A673 (cell line): ENCODE results near the gene APOBEC4.
A peak's percentile ranks its signal among the peaks of the same experiment; 100 is the strongest.

ENCODE experiments used
- EZH2 ChIP-seq: fragments of 200-600 bp; sonication (generic); IDR thresholded peaks from 2 replicates; pipeline ENCODE4 v1.6.1; 2017; ENCODE audit warnings: borderline replicate concordance, low read depth, mild to moderate bottlenecking, mixed read lengths, antibody characterized with exemption, low read length; ENCODE audit not compliant: poor library complexity, severe bottlenecking
- TF ChIP-seq, protein P1 (sequence below): fragments of 300-800, 200-600 bp; sonication (generic); conservative IDR thresholded peaks from 2 replicates; pipeline ENCODE4 v1.5.1; 2017; ENCODE audit warnings: low read depth, mild to moderate bottlenecking, antibody characterized with exemption, low read length, moderate library complexity, mixed read lengths

DNA sequence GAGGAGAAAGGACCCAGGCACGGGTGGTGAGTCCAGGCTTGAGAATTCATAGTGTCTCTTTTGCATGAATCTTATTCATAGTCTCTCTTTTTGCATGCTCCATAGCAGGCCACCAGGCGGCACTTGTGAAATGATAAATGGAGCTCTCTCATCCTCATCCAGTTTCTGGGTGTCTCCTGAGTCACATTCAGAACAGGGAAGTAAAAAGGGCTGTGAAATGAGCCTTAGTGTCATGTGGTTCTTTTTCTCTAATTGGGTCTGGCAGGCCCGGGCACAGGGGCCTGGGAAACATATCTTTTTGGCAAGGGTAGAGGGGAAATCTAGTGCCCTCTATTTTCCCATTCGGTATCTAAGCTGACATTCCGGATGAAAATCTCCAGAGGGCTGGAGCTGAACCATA, 43.8 kb downstream of the APOBEC4 start:
- TF ChIP-seq, protein P1, sequence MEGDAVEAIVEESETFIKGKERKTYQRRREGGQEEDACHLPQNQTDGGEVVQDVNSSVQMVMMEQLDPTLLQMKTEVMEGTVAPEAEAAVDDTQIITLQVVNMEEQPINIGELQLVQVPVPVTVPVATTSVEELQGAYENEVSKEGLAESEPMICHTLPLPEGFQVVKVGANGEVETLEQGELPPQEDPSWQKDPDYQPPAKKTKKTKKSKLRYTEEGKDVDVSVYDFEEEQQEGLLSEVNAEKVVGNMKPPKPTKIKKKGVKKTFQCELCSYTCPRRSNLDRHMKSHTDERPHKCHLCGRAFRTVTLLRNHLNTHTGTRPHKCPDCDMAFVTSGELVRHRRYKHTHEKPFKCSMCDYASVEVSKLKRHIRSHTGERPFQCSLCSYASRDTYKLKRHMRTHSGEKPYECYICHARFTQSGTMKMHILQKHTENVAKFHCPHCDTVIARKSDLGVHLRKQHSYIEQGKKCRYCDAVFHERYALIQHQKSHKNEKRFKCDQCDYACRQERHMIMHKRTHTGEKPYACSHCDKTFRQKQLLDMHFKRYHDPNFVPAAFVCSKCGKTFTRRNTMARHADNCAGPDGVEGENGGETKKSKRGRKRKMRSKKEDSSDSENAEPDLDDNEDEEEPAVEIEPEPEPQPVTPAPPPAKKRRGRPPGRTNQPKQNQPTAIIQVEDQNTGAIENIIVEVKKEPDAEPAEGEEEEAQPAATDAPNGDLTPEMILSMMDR = peak; percentile 72
- no peak for TF ChIP-seq EZH2
